Bronchial epithelial cell (primary cell): Measurements from ENCODE around the gene CAMSAP2. TPM values are rescaled to one million over a fixed set of nuclear protein-coding genes. Genes with fewer than 3 reads are reported as not detected.

ENCODE experiments used
- DNase-seq: peaks from one replicate; pipeline ENCODE4 v3.0.0-alpha.2; 2010; ENCODE audit warnings: low read depth
- FAIRE-seq: peaks from 2 replicates; lab custom pipeline; 2011; peaks lifted over from hg19 to GRCh38; lab: Jason Lieb, UNC
- H3K27me3 ChIP-seq: 2 replicates; pipeline ENCODE4 v1.5.1; 2011; ENCODE audit warnings: low read length; ENCODE audit not compliant: control insufficient read depth, insufficient read depth
- H3K36me3 ChIP-seq: 2 replicates; pipeline ENCODE4 v1.5.1; 2011; ENCODE audit warnings: low read length; ENCODE audit not compliant: control insufficient read depth, insufficient read depth
- H3K4me3 ChIP-seq: 2 replicates; pipeline ENCODE4 v1.5.1; 2011; ENCODE audit warnings: mild to moderate bottlenecking, low read depth, low read length, control low read depth
- total RNA-seq: library from RNA; depleted of rRNA; stranded (reverse); fragments of >200 nt; gene quantifications from 2 replicates; pipeline ENCODE4 v1.2.1, GENCODE V29; 2014
- TF ChIP-seq, protein P1 (sequence below): IDR thresholded peaks from 2 replicates; pipeline ENCODE4 v1.5.1; 2011; ENCODE audit warnings: mild to moderate bottlenecking, moderate library complexity, low read length, control low read depth, inconsistent platforms; ENCODE audit not compliant: insufficient read depth, severe bottlenecking

The CAMSAP2 gene
- total RNA-seq, 1 donor from 2014 or later = 75.0 TPM

DNA sequence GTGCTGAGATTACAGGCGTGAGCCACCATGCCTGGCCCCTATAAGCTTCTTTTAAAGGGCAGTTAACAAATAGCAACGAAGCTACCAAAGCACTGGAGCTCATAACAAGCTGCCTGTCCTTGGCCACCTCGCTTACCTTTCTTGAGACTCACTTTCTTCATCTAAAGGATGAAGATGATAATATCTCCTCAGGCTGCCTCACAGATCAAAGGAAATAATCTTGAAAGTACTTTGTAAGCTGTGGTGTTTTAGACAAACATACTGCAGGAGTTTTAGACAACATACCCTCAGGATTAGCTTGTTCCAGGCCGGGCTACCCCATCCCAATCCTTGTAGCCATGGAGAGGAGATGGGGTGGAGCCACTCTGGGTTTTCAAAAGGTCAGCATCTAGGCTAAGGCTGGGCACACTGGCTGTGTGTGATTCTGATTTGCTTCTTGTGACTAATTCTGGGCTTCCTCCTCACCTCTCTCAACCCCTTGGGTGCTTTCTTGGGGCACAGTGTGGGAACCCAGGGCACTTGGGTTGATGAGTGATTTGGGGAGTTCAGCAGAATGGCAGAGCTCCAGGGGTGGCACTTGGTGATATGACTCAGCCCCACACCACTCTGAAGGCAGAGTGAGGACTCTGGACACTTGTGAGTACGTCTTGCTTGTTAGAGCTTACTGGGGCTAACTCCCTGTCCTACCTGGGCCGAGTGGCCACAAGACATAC lies 139.3 kb downstream of the CAMSAP2 start:
- H3K27me3 ChIP-seq = peaks cover 21% of the 10 kb centered on the region
- no peak overlapping the region for H3K4me3 ChIP-seq
- TF ChIP-seq, protein P1, sequence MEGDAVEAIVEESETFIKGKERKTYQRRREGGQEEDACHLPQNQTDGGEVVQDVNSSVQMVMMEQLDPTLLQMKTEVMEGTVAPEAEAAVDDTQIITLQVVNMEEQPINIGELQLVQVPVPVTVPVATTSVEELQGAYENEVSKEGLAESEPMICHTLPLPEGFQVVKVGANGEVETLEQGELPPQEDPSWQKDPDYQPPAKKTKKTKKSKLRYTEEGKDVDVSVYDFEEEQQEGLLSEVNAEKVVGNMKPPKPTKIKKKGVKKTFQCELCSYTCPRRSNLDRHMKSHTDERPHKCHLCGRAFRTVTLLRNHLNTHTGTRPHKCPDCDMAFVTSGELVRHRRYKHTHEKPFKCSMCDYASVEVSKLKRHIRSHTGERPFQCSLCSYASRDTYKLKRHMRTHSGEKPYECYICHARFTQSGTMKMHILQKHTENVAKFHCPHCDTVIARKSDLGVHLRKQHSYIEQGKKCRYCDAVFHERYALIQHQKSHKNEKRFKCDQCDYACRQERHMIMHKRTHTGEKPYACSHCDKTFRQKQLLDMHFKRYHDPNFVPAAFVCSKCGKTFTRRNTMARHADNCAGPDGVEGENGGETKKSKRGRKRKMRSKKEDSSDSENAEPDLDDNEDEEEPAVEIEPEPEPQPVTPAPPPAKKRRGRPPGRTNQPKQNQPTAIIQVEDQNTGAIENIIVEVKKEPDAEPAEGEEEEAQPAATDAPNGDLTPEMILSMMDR = no peak
- H3K36me3 ChIP-seq = no peaks in the 10 kb centered on the region
- no peak for DNase-seq
- no peak for FAIRE-seq

DNA sequence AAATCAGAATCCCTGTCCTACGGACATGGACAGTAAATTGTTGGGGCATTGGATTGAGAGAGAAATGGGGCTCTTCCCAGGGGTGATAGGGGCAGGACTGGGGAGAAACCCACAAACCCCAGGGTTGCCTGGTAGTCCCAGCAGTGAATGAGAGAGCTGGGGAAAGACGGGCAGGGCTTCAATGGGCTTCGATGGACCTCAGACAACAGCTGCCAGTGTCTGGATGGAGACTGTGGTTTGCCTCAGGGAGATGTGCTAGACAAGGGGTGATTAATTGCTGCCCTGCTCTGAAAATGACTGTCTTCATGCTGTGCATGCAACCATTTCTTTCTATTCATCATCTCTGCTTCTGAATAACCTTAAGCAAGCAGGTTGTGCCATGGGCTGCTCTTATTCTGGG lies 141.5 kb downstream of the CAMSAP2 start:
- Histone ChIP-seq H3K4me3 (no peak overlapping the region), H3K36me3 (no peaks in the 10 kb centered on the region), H3K27me3 (peaks cover 2% of the 10 kb centered on the region)
- DNase-seq (no peak), FAIRE-seq (no peak)
- TF ChIP-seq, protein P1 = no peak

DNA sequence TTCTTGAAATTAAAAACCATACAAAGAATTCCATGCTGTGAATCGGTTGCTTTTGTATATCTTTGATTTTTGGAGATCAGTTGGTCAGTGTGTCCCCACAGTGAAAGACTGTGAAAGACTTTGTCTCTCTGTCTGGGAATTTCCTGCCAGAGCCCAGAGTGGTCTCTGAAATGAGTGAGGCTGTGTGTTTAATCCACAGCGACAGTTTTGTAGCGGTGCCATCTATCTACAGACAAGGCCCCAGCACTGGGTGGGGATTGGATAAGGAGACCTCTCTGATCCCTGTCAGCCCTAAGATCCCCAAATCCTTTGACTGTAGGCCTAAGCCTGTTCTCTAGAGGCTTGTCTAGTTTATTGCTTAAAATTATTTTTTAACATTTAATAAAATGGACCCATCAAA lies 144.4 kb downstream of the CAMSAP2 start:
- FAIRE-seq = no peak
- no peak for DNase-seq
- TF ChIP-seq, protein P1 = no peak
- no peaks in the 10 kb centered on the region for H3K27me3 ChIP-seq
- H3K4me3 ChIP-seq = no peak overlapping the region
- H3K36me3 ChIP-seq = no peaks in the 10 kb centered on the region

DNA sequence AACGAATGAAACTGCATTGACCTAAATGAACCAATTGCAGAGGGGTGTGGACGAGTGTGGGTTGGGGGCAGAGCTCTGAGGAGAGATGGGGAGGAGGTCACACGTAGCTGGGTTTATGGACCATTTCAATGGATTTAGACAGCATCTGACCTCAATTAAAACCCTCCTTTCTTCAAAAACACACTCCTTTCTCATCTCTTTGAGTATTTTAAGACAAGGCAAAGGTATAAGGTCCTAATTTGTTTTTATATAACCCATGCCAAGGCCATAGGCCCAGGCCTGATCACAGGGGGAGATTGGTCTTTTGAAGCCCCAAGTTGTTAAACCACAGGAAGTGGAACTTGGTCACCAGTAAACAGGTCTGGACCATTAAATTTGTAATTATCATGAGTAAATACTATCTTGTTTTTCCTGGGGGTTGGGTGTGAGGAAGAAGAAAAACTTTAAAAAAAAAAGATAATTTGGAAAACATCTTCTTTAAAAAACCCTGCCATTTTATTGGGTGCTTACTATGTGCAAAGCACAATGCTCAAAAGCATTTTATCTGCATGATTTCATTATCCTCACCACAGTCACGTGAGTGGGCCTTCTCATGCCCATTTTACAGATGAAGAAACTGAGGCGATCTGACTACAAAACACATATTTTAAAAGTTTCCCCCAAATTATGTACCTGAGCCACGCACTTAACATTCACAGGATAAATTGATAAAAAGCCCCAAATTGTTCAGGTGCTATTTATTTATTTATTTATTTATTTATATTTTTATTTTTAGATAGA lies 147.1 kb downstream of the CAMSAP2 start:
- Histone ChIP-seq H3K27me3 (no peaks in the 10 kb centered on the region), H3K4me3 (no peak overlapping the region), H3K36me3 (no peaks in the 10 kb centered on the region)
- DNase-seq (no peak), FAIRE-seq (no peak)
- TF ChIP-seq, protein P1 = no peak

DNA sequence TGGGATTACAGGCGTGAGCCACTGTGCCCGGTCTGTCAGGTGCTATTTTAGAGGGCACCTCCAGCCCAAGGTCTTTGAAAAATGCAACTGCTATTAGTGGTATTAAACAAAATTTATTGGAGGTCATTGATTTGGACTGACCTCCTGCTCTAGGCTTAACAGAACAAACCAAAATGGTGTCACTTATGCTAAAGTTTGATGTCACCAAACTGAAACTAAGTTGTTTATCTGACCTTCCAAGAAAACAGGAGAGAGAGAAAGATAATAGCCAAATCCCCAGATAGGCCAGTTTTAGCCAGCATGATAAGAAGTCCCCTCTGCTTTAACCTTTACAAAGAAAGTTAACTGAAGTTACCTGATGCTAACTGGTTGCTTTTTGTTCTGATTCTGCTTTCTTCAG lies 147.9 kb downstream of the CAMSAP2 start:
- FAIRE-seq (no peak), DNase-seq (no peak)
- Histone ChIP-seq H3K36me3 (no peaks in the 10 kb centered on the region), H3K4me3 (no peak overlapping the region), H3K27me3 (no peaks in the 10 kb centered on the region)
- TF ChIP-seq, protein P1 = no peak
